ENCODE measurements around the gene ENPP4.
"Not testable (repeated sequence)": the region's sequence is repeated elsewhere in the genome, so short reads cannot be mapped to it uniquely, and the experiment has no call there.

The ENPP4 gene

DNA sequence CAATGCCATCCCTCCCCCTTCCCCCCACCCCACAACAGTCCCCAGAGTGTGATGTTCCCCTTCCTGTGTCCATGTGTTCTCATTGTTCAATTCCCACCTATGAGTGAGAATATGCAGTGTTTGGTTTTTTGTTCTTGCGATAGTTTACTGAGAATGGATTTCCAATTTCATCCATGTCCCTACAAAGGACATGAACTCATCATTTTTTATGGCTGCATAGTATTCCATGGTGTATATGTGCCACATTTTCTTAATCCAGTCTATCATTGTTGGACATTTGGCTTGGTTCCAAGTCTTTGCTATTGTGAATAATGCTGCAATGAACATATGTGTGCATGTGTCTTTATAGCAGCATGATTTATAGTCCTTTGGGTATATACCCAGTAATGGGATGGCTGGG is 1.5 kb downstream of the ENPP4 start:
- DNase-seq (ENCODE audit: low spot score), result not testable (repeated sequence)

DNA sequence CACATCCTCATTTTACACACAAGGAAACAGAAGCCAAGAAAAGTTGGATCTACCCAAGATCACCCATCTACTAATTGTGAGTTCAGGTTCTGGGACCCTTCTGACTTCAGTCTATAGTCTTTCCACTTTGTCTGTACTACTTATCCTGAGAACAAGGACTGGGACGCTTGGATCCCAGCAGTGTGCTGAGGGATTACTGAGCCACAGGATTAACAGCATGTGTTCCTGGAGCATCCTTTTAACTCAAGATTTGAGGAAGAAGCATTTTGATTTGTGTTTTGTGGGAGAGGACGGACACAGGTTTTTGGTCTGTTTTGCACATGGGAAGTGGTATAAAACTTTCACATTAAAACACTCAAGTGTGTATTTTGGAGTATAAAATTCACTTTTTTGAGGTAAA is 4.4 kb downstream of the ENPP4 start:
- no peak for DNase-seq (ENCODE audit: low spot score)

DNA sequence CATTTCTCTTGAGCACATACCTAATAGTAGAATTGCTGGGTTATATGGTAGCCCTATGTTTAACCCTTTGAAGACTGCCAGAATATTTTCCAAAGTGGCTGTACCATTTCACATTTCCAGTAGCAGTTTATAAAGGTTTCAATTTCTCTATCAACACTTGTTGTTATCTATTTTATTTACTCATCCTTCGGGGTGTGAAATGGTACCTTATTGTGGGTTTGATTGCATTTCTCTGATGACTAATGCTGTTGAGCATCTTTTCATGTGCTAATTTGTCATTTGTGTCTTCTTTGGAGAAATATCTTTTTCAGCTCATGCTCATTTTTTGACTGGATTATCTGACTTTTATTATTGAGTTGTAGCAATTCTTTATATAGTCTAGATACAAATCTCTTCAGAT is 5.4 kb downstream of the ENPP4 start:
- DNase-seq (ENCODE audit: low spot score), result no peak

DNA sequence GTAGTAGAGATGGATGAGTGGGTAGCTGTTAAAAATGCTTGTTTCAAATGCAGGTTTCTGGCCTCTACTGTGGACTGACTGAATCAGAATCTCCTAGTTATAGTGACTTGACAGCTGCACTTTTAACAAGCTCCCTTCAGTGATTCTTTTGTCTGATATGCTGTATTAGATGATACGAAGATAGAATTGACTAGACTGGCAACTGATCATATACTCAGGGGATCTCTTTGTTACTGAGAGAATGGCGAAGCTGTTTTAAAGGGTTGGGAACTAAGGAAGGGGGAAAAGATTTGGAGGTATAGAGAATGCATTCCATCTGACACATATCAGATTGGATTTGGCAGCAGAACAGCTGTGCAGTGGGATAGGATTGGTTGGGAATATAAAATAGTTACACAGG is 7.0 kb downstream of the ENPP4 start:
- DNase-seq (ENCODE audit: low spot score), result no peak

DNA sequence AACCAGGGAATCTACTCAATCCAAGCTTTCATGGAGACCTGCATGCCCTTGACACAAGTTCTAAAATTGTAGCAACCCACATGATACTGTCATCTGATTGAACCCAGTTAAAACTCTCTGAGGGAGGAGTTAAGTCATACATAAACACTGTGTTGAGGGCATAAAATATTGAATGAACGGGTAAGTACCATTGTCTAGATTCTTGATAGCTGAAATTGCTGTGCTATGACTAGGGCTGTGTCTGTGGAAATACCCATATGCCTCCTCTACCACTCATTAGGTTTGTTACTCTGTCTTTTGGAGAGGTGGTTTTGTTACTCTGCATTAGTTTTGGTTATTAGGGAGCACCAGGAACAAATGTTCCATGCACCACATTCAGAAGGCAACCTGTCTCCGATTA is 7.6 kb downstream of the ENPP4 start:
- no peak for DNase-seq (ENCODE audit: low spot score)

DNA sequence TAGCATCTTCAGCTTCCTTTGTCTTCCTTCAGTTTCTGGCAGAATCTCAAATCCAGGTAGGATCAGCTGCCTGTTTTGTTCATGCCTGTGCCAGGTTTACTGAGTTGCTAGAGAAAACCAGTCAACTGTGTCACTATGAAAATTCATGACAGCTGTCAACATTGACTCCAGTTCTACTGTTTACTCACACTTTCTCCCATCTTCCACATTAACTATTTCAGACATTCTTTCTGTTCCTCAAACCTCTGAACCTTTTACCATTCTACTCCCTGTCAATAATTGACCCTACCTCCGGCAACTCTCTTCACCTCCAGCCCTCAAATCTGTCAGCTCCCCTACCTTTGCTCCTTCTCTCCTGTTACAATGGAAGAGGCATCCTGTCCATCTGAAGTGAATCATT is 8.5 kb downstream of the ENPP4 start:
- no peak for DNase-seq (ENCODE audit: low spot score)

DNA sequence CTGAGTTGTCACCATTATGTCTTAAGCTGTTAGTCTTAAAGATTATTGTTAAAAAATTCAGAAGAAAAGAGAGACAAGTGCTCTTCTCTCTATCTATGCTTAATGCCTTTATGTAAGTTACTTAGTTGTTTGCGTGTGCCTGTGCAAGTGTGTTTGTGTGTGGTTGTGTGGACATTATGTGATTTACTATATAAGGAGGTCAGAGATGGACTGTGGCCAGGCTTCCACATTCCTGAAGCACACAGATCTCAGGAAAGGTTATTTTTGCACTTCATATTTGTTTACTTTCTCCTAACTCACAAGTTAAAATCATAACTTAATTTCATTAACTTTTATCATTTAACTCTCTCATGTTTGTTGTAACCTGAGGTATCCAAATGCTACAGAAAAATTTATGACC is 14.5 kb downstream of the ENPP4 start:
- DNase-seq (ENCODE audit: low spot score), result no peak

DNA sequence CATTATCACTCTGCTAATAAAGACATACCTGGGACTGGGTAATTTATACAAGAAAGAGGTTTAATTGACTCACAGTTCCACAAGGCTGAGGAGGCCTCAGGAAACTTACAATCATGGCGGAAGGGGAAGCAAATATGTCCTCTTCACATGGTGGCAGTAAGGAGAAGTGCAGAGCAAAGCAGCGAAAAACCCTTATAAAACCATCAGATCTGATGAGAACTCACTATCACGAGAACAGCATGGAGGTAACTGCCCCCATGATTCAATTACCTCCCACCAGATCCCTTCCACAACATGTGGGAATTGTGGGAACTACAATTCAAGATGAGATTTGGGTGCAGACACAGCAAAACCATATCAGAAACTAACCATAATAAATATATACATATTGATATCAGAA is 19.3 kb downstream of the ENPP4 start:
- DNase-seq (ENCODE audit: low spot score), result not testable (repeated sequence)

DNA sequence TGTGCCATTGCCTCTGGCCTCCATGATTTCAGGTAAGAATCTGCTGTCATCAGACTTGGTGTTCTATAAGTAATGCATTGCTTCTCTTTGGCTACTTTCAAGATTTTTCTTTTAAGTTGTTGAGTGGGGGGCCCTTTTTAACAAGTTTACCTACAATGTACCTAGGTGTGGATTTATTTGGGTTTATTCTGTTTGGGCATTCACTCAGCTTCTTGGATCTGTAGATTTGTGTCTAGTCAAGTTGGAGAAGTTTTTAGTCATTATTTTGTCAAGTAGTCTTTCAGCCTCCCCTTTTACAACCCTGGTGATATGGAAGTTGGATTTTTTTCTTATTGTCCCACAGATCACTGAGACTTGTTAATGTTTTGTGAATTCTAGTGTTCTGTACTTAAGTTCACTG is 26.9 kb downstream of the ENPP4 start:
- DNase-seq (ENCODE audit: low spot score), result no peak

DNA sequence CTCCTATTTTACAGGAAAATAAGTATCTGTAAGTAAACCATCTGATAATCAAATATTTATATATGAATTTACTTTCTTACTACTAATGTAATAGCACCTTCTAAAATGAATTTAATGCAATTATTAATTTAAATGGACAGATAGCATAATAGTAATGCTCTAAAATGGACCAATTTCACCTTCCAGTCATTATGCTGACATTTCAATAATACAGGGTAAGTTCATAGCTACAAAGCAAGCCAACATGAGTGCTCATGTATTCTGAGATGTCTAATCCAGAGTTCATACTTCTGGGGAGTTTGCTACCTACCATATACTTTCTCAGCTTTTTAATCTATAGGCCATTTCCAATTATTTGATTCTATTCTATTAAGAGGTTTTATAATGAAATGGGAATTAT is 29.4 kb downstream of the ENPP4 start:
- DNase-seq (ENCODE audit: low spot score), result no peak

DNA sequence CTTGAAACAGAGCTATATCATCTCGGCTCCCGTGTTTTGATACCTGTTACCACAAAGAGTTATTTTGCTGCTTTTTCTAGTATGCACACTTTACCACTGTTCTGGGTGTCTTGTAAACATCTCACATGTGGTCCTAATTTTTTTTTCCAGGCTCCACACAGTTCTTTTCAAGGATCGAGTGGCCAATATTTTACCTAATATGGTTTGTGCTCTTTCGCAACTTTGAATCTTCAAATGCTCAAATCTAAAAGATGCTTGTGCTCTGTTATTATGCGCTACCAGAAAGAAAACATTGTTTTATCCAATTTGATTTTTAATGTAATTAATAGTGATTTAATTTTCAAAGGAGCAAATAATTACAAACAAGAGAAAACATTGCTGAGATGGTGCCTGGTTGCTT is 30.3 kb downstream of the ENPP4 start:
- DNase-seq (ENCODE audit: low spot score), result no peak

DNA sequence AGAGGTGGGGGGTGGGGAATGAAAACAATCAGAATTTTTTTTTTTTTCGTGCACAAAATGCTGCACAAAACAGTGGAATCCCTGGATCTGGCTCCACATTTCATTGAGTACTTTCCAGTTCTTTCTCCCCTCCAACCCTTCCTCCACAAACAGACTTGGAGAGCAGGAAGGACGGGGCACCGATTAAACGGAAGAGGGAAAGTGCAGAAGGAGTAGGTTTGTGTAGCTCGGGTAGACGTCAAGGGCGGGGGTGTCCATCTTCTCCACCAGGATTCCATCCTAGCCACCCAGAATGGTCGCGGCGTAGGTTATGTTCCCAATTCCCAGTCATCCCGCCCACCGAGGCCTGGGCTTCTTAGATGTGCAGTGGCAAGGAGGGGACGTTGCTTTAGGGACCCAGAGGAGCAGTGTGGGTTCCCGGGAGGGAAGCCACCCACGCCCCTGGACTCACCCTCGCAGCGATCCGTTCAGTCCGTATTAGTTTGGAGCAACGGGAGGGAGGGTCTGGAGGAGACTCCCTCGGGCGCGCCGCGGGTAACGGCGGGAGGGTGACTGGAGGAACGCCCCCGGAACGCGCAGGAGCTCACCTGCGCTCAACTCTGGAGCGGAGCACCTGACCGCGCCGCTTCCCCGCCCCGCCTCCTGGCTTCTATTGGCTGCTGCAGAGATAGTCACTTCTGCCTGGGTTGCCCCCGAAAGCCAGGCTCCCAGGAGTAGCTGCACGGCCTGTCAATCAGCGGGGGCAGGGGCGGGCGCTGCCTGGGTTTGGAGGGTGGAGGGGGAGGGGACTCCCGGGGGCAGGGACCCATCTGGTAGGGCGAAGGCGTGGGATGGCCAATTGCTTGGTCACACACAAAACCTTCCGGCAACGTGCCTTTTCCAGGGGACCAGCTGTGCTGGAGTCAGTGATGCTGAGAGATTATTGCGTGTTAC is 40.8 kb downstream of the ENPP4 start, which contains the start of gene ENPP5:
TSS of gene ENPP5 (minus strand) at position 624 of the 933 bp plus-strand sequence. CDS start 2,718 bp downstream, outside the sequence.
- DNase-seq (ENCODE audit: low spot score), result no peak

DNA sequence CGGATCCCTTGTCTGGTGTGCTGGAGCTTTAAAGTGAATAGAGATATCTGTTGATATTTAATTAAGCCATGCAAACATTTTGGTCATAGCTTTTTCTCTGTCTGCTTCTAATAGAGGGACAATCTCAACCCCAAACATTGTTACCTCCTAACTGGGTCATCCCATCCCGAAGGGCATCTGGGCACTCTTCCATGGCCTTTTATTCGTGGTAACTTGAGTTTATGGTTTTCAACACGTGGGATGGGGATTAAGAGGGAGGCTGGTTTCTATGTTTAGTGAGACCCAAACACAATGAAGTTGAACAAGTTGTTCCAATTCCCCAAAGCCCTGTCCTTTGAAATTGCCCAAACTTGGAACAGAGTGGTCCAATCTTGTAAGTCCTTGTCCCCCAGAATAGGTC is 42.4 kb downstream of the ENPP4 start:
- DNase-seq (ENCODE audit: low spot score), result no peak

DNA sequence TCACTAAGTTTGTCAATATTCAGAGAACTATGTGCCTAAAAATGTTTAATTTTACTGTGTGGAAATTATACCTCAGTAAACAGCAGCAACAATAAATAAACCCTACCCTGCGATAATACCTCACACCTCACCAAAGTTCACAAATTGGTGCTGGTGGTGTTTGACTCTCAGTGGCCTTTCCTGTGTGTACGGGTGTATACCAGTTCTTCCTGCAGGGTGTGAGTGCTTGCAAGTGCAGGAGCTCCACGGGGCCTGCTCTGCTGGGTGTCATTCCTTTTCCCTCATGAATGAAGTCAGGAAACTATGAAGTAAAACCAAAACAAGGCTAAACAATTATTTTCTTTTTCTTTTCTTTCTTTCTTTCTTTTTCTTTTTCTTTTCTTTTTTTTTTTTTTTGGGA is 45.1 kb downstream of the ENPP4 start:
- no peak for DNase-seq (ENCODE audit: low spot score)

DNA sequence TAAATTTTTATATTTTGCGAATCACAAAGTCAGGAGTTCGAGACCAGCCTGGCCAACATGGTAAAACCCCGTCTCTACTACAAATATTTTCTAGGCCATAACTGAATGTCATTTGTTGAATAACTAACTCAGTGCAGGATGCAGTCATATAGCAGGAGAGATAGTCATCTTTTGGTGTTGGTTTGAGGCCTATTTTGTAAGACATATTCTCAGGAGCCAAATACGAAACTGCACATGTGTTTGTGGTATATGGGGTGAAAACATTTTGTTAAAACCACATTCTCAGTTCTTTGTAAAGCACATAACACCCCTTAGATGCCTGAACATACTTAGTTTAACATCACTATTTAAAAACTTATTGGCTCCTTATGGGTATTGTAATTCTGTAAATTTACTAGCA is 45.7 kb downstream of the ENPP4 start:
- DNase-seq (ENCODE audit: low spot score), result no peak

DNA sequence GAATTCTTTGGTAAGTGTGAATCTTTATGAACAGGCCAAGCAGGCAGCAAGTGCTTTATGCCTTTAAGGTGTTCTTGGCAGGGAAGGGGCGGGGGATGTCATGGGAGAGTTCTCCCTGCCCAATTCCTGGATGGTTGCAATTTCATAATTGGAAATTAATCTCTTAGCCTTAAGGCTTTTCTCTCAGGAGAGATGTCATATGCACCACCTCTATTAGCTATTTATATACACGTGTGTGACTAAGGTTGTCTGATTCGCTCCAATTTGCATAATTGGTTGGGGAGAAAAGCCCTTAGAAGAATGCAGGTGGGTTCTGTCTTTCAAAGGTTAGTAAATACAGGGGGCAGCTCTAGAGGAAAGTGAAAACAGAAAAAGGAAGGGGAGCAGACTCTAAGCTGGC is 46.2 kb downstream of the ENPP4 start:
- DNase-seq (ENCODE audit: low spot score), result no peak

DNA sequence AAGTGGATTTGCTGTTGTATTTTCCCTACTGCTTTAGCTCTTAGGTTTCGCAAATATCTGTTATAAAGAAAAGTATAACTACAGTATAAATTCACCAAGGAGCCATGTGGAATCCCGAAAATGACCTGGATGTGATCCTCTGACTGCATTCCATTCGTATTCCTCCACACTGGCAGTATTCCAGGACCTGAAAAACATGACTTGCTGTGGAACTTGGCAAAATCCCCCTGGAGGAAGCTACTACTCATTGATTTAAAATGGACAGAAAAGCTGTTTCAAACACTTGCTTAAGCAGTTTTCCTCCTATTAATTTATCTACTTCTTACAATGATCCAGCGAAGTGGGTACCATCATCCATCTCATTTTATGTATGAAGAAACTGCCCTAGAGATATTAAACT is 54.3 kb downstream of the ENPP4 start:
- no peak for DNase-seq (ENCODE audit: low spot score)

DNA sequence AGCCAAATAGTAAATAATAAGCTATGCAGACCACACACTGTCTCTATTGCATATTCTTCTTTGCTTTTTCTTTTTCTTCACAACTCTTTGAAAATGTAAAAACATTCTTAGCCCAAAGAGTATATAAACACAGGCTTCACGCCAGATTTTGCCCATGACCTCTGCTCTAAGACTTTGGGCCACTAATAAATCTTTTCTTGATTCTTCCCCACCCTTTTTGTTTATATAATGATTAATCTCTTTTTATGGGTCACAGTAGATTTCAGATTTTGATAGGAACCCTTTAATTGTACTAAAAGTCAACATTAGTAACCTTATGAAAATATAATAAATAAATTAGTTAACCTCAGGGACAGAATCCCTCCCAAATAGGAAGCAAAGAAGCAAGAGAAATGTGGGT is 56.8 kb downstream of the ENPP4 start:
- no peak for DNase-seq (ENCODE audit: low spot score)

DNA sequence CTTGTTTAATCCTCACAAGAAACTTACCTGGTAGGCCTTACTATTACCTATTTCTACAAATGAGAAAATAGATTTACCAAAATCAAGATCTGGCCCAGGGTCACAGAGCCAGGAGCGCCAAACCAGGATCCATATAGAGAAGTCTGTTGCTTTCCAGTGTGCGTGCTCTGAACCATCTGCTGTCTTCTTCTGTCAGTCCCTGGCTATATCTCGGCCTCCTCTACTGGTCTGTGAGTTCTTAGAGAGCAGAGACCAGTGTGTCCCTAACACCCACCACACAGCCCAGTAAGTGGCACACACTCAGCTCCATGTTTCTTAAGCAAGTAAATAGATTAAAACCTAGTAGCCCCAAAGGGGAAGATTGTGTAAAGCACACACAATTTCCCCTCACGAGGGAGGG is 59.9 kb downstream of the ENPP4 start:
- no peak for DNase-seq (ENCODE audit: low spot score)

DNA sequence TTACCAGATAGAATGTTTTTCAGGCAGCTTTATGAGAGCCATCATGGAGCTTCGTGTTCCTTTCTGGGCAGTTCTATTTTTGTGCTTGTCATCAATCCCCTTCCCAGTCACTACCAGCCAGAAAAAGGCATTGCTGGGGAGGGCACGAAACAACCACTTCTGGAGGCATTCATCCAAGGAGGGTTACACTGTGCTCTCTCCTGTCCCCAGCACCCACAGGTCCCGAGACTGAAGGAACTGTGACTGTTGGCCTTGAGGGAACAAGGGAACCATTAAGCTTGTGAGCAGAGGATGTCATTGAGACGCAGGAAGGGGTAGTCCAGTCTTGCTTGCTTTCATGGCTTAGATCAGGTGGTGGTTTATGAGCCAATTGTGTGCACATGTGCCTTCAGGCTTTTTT is 61.1 kb downstream of the ENPP4 start:
- DNase-seq (ENCODE audit: low spot score), result no peak

DNA sequence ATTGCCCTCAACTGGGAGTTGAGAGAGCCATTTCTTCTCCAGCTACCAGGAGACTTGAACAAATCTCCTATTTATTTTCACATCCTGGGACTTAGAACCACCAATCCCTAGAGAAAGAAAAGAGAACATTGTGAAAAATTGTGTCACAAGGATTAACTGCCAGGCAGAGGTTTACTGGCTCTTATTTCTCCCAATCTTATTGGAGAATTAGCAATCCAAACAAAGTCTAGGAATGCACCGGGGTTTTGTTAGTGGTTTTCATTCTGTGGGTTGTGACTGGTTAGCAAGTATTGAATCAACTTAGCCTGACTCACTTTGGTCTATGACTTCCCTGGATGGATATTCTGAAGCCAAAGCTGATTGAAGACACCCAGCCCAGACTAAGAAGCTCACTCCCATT is 62.2 kb downstream of the ENPP4 start:
- no peak for DNase-seq (ENCODE audit: low spot score)

Measured in hematopoietic multipotent progenitor cell treated with erythropoietin and hydrocortisone succinate and interleukin-3 and kit ligand, for 17 days (in vitro differentiated cells).